Measurements from ENCODE around the gene ELFN2.

ELFN2 gene

GRCh38 chr22:37358917-37359316, 68.4 kb downstream of the ELFN2 start:
- TF ChIP-seq CTCF (IDR thresholded peaks at IDR 0.05; ENCODE audit: control insufficient read depth, insufficient read depth, low read depth, low read length, missing control alignments), result no peak
- no peak overlapping the region for H3K4me3 ChIP-seq (ENCODE audit: control insufficient read depth, low read depth, low read length)
- DNase-seq (ENCODE audit: low read depth), result no peak

GRCh38 chr22:37358386-37358785, 68.9 kb downstream of the ELFN2 start:
- DNase-seq (ENCODE audit: low read depth), result no peak
- TF ChIP-seq CTCF (IDR thresholded peaks at IDR 0.05; ENCODE audit: control insufficient read depth, insufficient read depth, low read depth, low read length, missing control alignments), result no peak
- no peak overlapping the region for H3K4me3 ChIP-seq (ENCODE audit: control insufficient read depth, low read depth, low read length)

- TF ChIP-seq CTCF (IDR thresholded peaks at IDR 0.05; ENCODE audit: control insufficient read depth, insufficient read depth, low read depth, low read length, missing control alignments), result no peak
- DNase-seq (ENCODE audit: low read depth), result peak; percentile 23
- no peak overlapping the region for H3K4me3 ChIP-seq (ENCODE audit: control insufficient read depth, low read depth, low read length)
Measured at GRCh38 chr22:37357446-37358075, 69.7 kb downstream of the ELFN2 start.

- TF ChIP-seq CTCF (IDR thresholded peaks at IDR 0.05; ENCODE audit: control insufficient read depth, insufficient read depth, low read depth, low read length, missing control alignments), result no peak
- no peak for DNase-seq (ENCODE audit: low read depth)
- H3K4me3 ChIP-seq (ENCODE audit: control insufficient read depth, low read depth, low read length), result no peak overlapping the region
Measured at GRCh38 chr22:37356922-37357321, 70.4 kb downstream of the ELFN2 start.

- no peak overlapping the region for H3K4me3 ChIP-seq (ENCODE audit: control insufficient read depth, low read depth, low read length)
- no peak for DNase-seq (ENCODE audit: low read depth)
Measured at GRCh38 chr22:37355174-37355573, 72.1 kb downstream of the ELFN2 start.

DNA sequence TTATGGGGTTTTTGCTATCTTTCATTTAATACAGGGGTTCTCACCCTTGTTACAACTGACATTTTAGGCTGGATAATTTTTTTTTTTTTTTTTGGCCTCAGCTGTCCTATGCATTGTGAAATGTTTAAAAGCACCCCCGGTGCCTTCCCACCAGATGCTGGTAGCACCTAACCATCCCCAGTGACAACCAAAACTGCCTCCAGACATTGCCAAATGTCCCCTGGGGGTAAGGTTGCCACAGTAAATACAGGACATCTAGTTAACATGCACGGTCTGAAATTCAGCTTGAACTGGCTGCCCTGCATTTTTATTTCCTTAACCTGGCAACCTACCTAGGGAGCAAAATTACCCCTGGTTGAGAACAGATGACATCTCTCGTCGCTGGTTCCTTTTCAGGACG, 72.6 kb downstream of the ELFN2 start:
- TF ChIP-seq CTCF (IDR thresholded peaks at IDR 0.05; ENCODE audit: control insufficient read depth, insufficient read depth, low read depth, low read length, missing control alignments), result no peak
- no peak for DNase-seq (ENCODE audit: low read depth)
- H3K4me3 ChIP-seq (ENCODE audit: control insufficient read depth, low read depth, low read length), result no peak overlapping the region

More at GRCh38 chr22:37355174-37355573, 72.1 kb downstream of the ELFN2 start:
- TF ChIP-seq CTCF (IDR thresholded peaks at IDR 0.05; ENCODE audit: control insufficient read depth, insufficient read depth, low read depth, low read length, missing control alignments), result no peak
